Activated B cell treated with CpG ODN at 0.5 μM for 24 hours (primary cell): ENCODE results near the gene ODF2. TPM values are rescaled to one million over a fixed set of nuclear protein-coding genes. Genes with fewer than 3 reads are reported as not detected.
"Not testable (repeated sequence)": the region's sequence is repeated elsewhere in the genome, so short reads cannot be mapped to it uniquely, and the experiment has no call there.

Source experiments
- ATAC-seq: fragments of 200-7000 bp; cut with Tn5 transposase; one replicate; pipeline ENCODE4 v1.10.0; 2021; ENCODE audit warnings: low read depth, mild to moderate bottlenecking, moderate library complexity
- CTCF ChIA-PET: fragments of 350-600 bp; sonication (Branson Sonifier 250); formaldehyde crosslinking; loops from one replicate; lab custom pipeline; 2021; ENCODE audit warnings: antibody characterized with exemption; lab: Charles Lee
- POLR2A ChIA-PET: fragments of 350-600 bp; sonication (Branson Sonifier 250); formaldehyde crosslinking; loops from one replicate; lab custom pipeline; 2021; ENCODE audit warnings: antibody characterized with exemption; lab: Charles Lee
- DNase-seq: peaks from one replicate; pipeline ENCODE4 v3.0.0; 2022
- H3K27ac Mint-ChIP-seq: one replicate; pipeline ENCODE4 v1.8.0; 2020; ENCODE audit warnings: mixed read lengths
- H3K27me3 Mint-ChIP-seq: one replicate; pipeline ENCODE4 v1.8.0; 2021; ENCODE audit warnings: mixed read lengths
- H3K36me3 Mint-ChIP-seq: one replicate; pipeline ENCODE4 v1.8.0; 2021; ENCODE audit warnings: low read depth, mixed read lengths
- H3K4me1 Mint-ChIP-seq: one replicate; pipeline ENCODE4 v1.8.0; 2021; ENCODE audit warnings: mixed read lengths
- H3K4me3 Mint-ChIP-seq: one replicate; pipeline ENCODE4 v1.8.0; 2020; ENCODE audit warnings: mild to moderate bottlenecking, mixed read lengths
- H3K9me3 Mint-ChIP-seq: one replicate; pipeline ENCODE4 v1.8.0; 2020; ENCODE audit warnings: mixed read lengths
- CTCF ChIP-seq: fragments of 200-600 bp; IDR thresholded peaks from one replicate; pipeline ENCODE4 v1.8.0; 2022; ENCODE audit warnings: antibody characterized with exemption, mild to moderate bottlenecking
- intact Hi-C: fragments of 100-400 bp; cut with micrococcal nuclease; formaldehyde crosslinking; loops from one replicate; pipeline ENCODE4 v1.15.1; 2024
- total RNA-seq: library from RNA; stranded (reverse); gene quantifications from 2 replicates; pipeline ENCODE4 v1.2.3, GENCODE V29; 2022

The ODF2 gene
- total RNA-seq, 1 donor from 2014 or later: 45.7 TPM

DNA sequence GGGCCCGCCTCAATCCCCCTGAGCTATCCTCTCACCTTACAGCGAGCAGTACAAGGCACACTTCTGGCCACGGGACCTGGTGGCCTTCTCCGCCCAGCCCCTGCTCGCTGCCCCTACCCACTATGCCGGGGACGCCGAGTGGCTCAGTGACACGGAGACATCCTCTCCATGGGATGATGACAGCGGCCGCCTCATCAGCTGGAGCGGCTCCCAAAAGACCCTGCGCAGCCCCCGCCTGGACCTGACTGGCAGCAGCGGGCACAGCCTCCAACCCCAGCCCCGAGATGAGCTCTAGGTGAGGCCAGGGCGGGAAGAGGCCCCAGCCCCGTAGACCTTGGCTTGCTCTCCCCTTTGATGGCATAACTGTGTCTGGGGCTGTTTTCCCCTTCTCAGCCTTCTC lies 20.2 kb upstream of the ODF2 start:
- TF ChIP-seq CTCF: no peak
- Mint-ChIP-seq H3K27me3 (no peaks in the 10 kb centered on the region), H3K4me3 (no peak overlapping the region), H3K9me3 (no peaks in the 10 kb centered on the region), H3K4me1 (peaks cover 5% of the 10 kb centered on the region), H3K27ac (no peak overlapping the region), H3K36me3 (no peaks in the 10 kb centered on the region)
- intact Hi-C loops: no loop called here
- ChIA-PET POLR2A (no interaction called here), CTCF (no interaction called here)
- DNase-seq (no peak), ATAC-seq (no peak)

GRCh38 chr9:128438343-128439109 lies 17.3 kb upstream of the ODF2 start:
- intact Hi-C loops: loop anchor here (2.0 kb wide), 3 partner anchors 18 to 66 kb away; partner anchors contain the start of genes CERCAM, GLE1 and ODF2
- Mint-ChIP-seq H3K9me3 (no peaks in the 10 kb centered on the region), H3K4me3 (no peak overlapping the region), H3K27ac (no peak overlapping the region), H3K36me3 (no peaks in the 10 kb centered on the region), H3K4me1 (peaks cover 5% of the 10 kb centered on the region), H3K27me3 (no peaks in the 10 kb centered on the region)
- peak; percentile 16 for TF ChIP-seq CTCF
- peak; percentile 97 for ATAC-seq
- CTCF ChIA-PET: interaction anchor here (0.6 to 1.8 kb wide), 7 partner anchors 14 to 121 kb away, joined by 3 to 7 read pairs (median 4); partner anchors contain the start of gene ODF2
- peak; percentile 77 for DNase-seq
- POLR2A ChIA-PET: interaction anchor here (0.6 to 0.8 kb wide), 2 partner anchors 113 to 1554 kb away, joined by 3 read pairs; partner anchors contain the start of gene SPTAN1

DNA sequence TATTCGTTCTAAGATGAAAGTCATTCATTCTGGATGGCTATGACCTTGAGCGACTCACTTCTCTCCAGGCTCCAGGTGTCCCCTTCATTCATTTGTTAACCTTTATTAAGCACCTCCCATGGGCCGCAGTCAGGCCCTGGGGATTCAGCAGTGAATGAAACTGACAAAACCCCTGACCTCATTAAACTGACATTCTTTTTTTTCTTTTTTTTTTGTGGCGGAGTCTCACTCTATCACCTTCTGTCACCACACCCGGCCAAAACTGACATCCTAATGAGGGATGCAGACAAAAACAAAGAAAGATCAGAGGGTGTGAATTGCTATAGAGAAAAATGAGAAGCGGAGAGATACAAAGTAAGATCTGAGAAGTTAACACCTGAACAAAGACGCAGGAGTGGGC lies 16.5 kb upstream of the ODF2 start:
- no peaks in the 10 kb centered on the region for H3K27me3 Mint-ChIP-seq
- intact Hi-C loops: loop anchor here (2.0 kb wide), 3 partner anchors 18 to 66 kb away; partner anchors contain the start of genes CERCAM, GLE1 and ODF2
- peaks cover 5% of the 10 kb centered on the region for H3K4me1 Mint-ChIP-seq
- ATAC-seq (no peak), DNase-seq (no peak)
- H3K9me3 Mint-ChIP-seq: no peaks in the 10 kb centered on the region
- H3K27ac Mint-ChIP-seq: no peak overlapping the region
- no peak for TF ChIP-seq CTCF
- H3K4me3 Mint-ChIP-seq: no peak overlapping the region
- CTCF ChIA-PET: interaction anchor here (0.6 to 1.8 kb wide), 7 partner anchors 13 to 120 kb away, joined by 3 to 7 read pairs (median 4); partner anchors contain the start of gene ODF2
- POLR2A ChIA-PET: interaction anchor here (0.6 kb wide), 2 partner anchors 334 to 1554 kb away, joined by 3 to 9 read pairs; no protein-coding TSS in a partner anchor
- H3K36me3 Mint-ChIP-seq: no peaks in the 10 kb centered on the region

GRCh38 chr9:128442150-128442549 lies 13.7 kb upstream of the ODF2 start:
- H3K27me3 Mint-ChIP-seq: no peaks in the 10 kb centered on the region

DNA sequence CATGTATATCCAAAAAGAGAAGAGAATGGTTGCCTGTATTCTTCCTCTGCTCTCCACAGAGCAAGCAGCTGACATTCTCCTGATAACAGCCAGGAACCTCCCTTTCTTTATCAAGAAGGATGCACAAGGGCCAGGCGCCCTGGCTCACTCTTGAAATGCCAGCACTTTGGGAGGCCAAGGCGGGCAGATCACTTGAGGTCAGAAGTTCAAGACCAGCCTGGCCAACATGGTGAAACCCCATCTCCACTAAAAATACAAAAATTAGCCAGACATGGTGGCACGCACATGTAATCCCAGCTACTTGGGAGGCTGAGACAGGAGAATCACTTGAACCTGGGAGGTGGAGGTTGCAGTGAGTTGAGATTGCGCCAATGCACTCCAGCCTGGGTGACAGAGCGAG lies 9.3 kb upstream of the ODF2 start:
- H3K9me3 Mint-ChIP-seq, H3K27ac Mint-ChIP-seq, CTCF ChIA-PET, intact Hi-C loops, H3K4me1 Mint-ChIP-seq, ATAC-seq, POLR2A ChIA-PET, H3K4me3 Mint-ChIP-seq, H3K36me3 Mint-ChIP-seq, H3K27me3 Mint-ChIP-seq, DNase-seq: not testable (repeated sequence)

More at GRCh38 chr9:128442150-128442549, 13.7 kb upstream of the ODF2 start:
- Mint-ChIP-seq H3K4me3 (no peak overlapping the region), H3K4me1 (peaks cover 5% of the 10 kb centered on the region), H3K9me3 (no peaks in the 10 kb centered on the region), H3K27ac (no peak overlapping the region), H3K36me3 (no peaks in the 10 kb centered on the region)
- no peak for DNase-seq
- CTCF ChIA-PET: interaction anchor here (1.0 kb wide), 1 partner anchor 22 kb away, joined by 3 read pairs; no protein-coding TSS in a partner anchor
- ATAC-seq: no peak
- intact Hi-C loops: no loop called here
- no peak for TF ChIP-seq CTCF
- POLR2A ChIA-PET: no interaction called here
